Subcutaneous adipose tissue (tissue), 4 donors: ENCODE measurements around the gene TBATA. TPM values are rescaled to one million over a fixed set of nuclear protein-coding genes. Genes with fewer than 3 reads are reported as not detected.

Experiments
- total RNA-seq, 4 donors: library from RNA; depleted of rRNA; stranded (reverse); fragments of >200 nt; gene quantifications; one replicate each; pipeline ENCODE4 v1.1.0, GENCODE V29; 2016
- TF ChIP-seq, protein P1 (sequence below): fragments of 450-650 bp; IDR thresholded peaks from one replicate; pipeline ENCODE4 v1.5.1; 2016; ENCODE audit warnings: low read depth, mild to moderate bottlenecking, control low read depth, antibody characterized with exemption, moderate library complexity

Gene TBATA
- total RNA-seq, 4 donors from 2014 or later = 1.1 TPM; not detected in 3

- TF ChIP-seq, protein P1, sequence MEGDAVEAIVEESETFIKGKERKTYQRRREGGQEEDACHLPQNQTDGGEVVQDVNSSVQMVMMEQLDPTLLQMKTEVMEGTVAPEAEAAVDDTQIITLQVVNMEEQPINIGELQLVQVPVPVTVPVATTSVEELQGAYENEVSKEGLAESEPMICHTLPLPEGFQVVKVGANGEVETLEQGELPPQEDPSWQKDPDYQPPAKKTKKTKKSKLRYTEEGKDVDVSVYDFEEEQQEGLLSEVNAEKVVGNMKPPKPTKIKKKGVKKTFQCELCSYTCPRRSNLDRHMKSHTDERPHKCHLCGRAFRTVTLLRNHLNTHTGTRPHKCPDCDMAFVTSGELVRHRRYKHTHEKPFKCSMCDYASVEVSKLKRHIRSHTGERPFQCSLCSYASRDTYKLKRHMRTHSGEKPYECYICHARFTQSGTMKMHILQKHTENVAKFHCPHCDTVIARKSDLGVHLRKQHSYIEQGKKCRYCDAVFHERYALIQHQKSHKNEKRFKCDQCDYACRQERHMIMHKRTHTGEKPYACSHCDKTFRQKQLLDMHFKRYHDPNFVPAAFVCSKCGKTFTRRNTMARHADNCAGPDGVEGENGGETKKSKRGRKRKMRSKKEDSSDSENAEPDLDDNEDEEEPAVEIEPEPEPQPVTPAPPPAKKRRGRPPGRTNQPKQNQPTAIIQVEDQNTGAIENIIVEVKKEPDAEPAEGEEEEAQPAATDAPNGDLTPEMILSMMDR = no peak
Observed at GRCh38 chr10:70815504-70816219, 30.5 kb upstream of the TBATA start, which contains the start of gene SGPL1. SGPL1 (plus strand) TSS chr10:70815948; CDS start chr10:70816854, 906 bp downstream.

DNA sequence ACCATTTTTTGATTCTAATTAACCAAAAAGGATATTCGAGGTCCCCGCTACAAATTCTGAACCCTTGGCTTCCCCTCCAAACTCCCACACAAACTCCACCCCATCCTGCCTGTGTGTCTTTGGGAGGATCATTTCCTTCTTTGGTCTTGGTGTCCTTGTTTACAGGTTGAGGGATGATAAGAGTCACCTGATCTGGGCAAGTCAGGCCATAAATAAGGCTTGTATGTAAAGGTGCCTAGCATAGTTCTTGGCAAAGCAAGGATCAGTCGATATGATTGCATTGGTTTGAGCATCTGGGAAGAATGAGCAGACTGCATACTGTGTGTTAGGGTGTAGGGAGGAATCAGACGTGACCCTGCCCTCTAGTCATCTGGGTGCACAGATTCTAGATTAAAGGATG, 28.9 kb upstream of the TBATA start:
- TF ChIP-seq, protein P1 = no peak

DNA sequence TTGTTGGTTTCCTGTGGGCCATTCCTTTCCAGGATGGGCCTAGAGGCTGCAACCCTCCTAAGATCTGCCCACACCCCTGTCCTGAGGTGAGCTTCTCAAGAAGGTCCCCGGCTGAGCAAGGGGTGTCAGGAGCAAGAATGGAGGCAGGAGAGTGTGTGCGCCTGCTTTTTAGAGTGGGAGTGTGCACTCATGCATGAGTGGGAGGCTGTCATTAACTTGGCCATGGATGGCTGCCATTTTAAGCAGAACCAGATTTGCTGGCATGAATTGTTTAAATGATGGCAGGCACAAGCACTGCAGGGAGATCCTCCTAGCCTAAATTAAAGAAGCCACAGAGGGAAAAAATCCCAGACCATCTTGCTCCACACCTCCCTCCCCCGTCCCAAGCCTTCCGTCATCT, 27.6 kb upstream of the TBATA start:
- TF ChIP-seq, protein P1 = no peak

DNA sequence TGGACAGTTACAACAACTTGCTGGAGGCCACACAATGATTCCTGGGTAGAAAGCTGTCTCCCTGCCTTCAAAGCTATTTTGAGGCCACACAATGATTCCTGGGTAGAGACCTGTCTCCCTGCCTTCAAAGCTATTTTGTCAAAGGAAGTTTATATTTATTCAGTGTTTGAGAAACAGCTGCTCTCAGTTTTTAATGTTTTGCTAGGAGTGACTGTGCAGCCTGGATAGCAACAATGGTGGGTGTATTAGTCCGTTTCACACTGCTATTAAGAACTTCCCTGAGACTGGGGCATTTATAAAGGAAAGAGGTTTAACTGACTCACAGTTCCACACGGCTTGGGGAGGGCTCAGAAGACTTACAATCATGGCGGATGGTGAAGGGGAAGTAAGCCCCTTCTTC, 26.7 kb upstream of the TBATA start:
- TF ChIP-seq, protein P1 = no peak

GRCh38 chr10:70810967-70811366, 25.8 kb upstream of the TBATA start:
- TF ChIP-seq, protein P1 = no peak

DNA sequence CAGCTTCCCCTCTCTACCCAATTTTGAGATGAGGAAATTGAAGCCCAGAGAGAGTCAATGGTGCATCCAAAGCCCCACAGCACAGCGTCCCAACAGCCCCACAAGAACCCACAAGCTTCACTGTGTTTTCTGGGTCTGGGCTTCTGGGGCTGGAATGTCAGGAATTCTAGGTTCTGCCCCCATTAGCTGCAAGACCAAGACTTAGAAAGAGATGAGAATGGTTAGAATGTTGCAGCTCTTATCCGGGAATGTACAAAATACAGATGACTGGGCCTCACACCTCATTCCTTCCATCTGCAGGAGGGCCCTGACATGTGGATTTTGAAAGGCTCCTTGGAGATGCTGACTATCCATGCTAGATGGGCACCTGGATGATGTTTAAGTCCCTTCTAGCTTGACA, 24.5 kb upstream of the TBATA start:
- TF ChIP-seq, protein P1 = no peak

GRCh38 chr10:70809011-70809611, 23.9 kb upstream of the TBATA start:
- TF ChIP-seq, protein P1 = no peak
